PFSK-1 (cell line): ENCODE results near the gene HTR4.

ENCODE experiments used
- FOXP2 ChIP-seq: optimal IDR thresholded peaks from 2 replicates; pipeline ENCODE3; 2011; ENCODE audit warnings: borderline replicate concordance, control low read depth, inconsistent platforms; ENCODE audit not compliant: insufficient read depth; ENCODE audit errors: extremely low read length, extremely low read depth
- POLR2AphosphoS5 ChIP-seq: IDR thresholded peaks from 2 replicates; pipeline ENCODE4 v1.6.1; 2012; ENCODE audit warnings: low read depth, mild to moderate bottlenecking, control low read depth, low read length, moderate library complexity
- SIN3A ChIP-seq: IDR thresholded peaks from 2 replicates; pipeline ENCODE4 v1.6.1; 2012; ENCODE audit warnings: mild to moderate bottlenecking, low read length, moderate library complexity, borderline replicate concordance; ENCODE audit not compliant: insufficient read depth
- TAF1 ChIP-seq: IDR thresholded peaks from 2 replicates; pipeline ENCODE4 v1.6.1; 2012; ENCODE audit warnings: low read length, control low read depth, borderline replicate concordance; ENCODE audit not compliant: insufficient read depth
- TF ChIP-seq, protein P1 (sequence below), 2 experiments: IDR thresholded peaks; 2 replicates each; pipeline versions ENCODE4 v1.6.1 to v1.8.0; 2011 to 2012; ENCODE audit warnings: low read depth in 2 of 2, low read length in 2 of 2, control low read depth in 1 of 2, inconsistent platforms in 1 of 2, mild to moderate bottlenecking in 1 of 2, moderate library complexity in 1 of 2; ENCODE audit not compliant: insufficient read depth in 1 of 2

The HTR4 gene

DNA sequence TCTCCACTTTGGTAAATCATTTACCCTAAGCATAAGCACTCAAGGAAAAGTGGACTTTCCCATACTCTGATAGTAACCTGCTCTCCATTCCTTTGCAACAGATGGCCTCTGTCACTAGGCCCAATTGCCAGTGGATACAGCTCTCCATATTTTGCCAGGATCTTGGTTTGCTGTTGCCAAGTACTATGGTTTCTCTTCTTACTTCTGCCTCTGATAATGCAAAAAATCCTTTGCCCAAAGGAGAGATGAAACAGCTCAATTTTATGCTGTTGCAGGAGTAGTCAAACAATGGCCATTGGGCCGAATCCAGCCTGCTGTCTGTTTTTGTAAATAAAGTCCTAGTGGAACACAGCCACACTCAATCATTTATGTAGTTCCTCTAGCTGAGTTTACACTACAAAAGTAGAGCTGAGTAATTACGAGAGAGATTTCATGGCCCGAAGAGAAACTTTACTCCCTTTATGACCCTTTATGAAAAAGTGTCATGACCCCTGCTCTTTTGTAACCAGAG is 92.5 kb downstream of the HTR4 start:
- TF ChIP-seq TAF1, result no peak
- no peak for TF ChIP-seq SIN3A
- TF ChIP-seq FOXP2, result no peak
- TF ChIP-seq POLR2AphosphoS5, result no peak
- TF ChIP-seq, protein P1, sequence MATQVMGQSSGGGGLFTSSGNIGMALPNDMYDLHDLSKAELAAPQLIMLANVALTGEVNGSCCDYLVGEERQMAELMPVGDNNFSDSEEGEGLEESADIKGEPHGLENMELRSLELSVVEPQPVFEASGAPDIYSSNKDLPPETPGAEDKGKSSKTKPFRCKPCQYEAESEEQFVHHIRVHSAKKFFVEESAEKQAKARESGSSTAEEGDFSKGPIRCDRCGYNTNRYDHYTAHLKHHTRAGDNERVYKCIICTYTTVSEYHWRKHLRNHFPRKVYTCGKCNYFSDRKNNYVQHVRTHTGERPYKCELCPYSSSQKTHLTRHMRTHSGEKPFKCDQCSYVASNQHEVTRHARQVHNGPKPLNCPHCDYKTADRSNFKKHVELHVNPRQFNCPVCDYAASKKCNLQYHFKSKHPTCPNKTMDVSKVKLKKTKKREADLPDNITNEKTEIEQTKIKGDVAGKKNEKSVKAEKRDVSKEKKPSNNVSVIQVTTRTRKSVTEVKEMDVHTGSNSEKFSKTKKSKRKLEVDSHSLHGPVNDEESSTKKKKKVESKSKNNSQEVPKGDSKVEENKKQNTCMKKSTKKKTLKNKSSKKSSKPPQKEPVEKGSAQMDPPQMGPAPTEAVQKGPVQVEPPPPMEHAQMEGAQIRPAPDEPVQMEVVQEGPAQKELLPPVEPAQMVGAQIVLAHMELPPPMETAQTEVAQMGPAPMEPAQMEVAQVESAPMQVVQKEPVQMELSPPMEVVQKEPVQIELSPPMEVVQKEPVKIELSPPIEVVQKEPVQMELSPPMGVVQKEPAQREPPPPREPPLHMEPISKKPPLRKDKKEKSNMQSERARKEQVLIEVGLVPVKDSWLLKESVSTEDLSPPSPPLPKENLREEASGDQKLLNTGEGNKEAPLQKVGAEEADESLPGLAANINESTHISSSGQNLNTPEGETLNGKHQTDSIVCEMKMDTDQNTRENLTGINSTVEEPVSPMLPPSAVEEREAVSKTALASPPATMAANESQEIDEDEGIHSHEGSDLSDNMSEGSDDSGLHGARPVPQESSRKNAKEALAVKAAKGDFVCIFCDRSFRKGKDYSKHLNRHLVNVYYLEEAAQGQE (IDR thresholded peaks at IDR 0.05; ENCODE audit: insufficient read depth in 1 of 2, low read depth in 2 of 2, low read length in 2 of 2), result no peak

DNA sequence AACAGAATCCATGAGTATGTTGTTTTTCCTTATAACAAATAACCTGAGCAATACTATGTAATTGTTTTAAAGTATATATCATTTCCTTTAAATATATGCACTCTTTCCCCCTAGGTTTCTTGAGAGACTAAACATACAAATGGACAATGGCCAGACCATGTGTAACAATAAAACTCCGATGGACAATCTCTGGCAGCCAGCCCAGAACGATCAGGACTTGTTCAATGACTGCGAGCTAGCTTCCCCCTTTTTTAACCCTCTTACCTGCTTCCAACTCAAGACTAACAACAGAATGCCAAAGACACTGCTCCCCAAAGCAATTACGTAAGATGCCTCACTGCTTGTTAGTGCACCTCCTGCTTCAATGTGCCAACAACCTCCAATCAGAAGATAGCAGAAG is 94.9 kb downstream of the HTR4 start:
- TF ChIP-seq FOXP2 (no peak), SIN3A (no peak), TAF1 (no peak), POLR2AphosphoS5 (no peak)
- TF ChIP-seq, protein P1 (IDR thresholded peaks at IDR 0.05; ENCODE audit: insufficient read depth in 1 of 2, low read depth in 2 of 2, low read length in 2 of 2), result no peak

DNA sequence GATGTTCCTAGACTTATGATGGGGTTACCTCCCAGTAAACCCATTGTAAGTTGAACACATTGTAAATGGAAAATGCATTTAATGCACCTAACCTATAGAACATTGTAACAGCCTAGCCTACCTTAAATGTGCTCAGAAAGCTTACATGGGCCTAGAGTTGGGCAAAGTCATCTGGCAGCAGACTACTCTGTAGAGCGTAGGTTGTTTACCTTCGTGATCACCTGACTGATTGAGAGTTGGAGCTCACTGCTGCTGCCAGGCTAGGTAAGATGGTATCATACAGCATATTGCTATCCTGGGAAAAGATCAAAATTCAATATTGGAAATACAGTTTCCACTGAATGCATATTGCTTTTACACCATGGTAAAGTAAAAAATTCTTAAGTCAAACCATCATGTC is 95.4 kb downstream of the HTR4 start:
- TF ChIP-seq TAF1 (no peak), SIN3A (no peak)
- TF ChIP-seq, protein P1 (IDR thresholded peaks at IDR 0.05; ENCODE audit: insufficient read depth in 1 of 2, low read depth in 2 of 2, low read length in 2 of 2), result no peak

DNA sequence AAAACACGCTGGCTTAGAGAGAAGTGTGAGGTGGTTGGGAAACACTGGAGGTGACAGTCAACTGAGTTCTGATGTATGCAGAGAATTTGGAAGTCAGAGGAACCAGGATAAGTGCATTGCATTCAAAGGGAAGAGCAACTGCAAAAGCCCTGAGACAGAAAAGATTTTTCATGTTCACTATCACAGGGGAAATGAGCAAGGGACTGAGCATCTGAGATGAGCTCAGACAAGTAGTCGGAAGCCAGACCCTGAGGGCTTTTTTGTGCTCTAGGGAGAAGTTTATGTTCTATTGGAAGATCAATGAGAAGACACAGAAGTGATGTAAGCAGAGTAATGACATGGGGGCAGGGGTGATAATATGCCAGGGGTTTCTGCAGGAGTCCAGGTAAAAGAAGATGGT is 97.5 kb downstream of the HTR4 start:
- TF ChIP-seq, protein P1 (IDR thresholded peaks at IDR 0.05; ENCODE audit: insufficient read depth in 1 of 2, low read depth in 2 of 2, low read length in 2 of 2), result no peak
- TF ChIP-seq POLR2AphosphoS5 (no peak), SIN3A (no peak), TAF1 (no peak), FOXP2 (no peak)

DNA sequence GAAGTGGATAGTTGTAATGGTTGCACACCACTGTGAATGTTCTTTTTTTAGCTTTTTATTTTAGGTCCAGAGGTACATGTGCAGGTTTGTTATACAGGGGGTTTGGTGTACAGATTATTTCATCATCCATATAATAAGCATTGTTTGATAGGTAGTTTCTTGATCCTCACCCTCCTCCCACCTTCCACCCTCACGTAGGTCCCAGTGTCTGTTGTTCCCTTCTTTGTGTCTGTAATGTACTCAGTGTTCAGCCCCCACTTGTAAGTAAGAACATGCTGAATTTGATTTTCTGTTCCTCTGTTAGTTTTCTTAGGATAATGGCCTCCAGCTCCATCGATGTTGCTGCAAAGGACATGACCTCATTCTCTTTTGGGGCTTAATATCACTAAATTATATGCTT is 99.7 kb downstream of the HTR4 start:
- TF ChIP-seq SIN3A (no peak), POLR2AphosphoS5 (no peak), FOXP2 (no peak), TAF1 (no peak)
- TF ChIP-seq, protein P1 (IDR thresholded peaks at IDR 0.05; ENCODE audit: insufficient read depth in 1 of 2, low read depth in 2 of 2, low read length in 2 of 2), result no peak
